ENCODE measurements around the gene HTR6.
"Not testable (repeated sequence)": the region's sequence is repeated elsewhere in the genome, so short reads cannot be mapped to it uniquely, and the experiment has no call there.

Gene HTR6

DNA sequence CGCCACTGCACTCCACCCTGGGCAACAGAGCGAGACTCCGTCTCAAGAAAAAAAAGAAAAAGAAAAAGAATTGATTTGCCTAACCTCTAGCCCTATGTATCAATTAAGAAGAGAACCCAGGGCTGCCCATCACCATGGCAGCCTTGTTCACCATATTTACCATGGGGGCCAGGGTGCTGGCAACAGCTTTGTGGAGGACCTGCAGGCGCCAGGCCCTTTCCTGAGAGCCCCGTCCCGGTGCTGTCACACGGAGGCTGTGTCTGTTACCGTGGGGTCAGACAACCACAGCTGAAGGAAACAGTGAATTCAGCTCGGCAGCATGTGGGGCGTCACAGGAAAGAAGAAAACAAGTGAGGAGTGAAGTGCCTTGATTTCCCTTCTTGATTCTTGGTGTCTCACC lies 27.1 kb upstream of the HTR6 start:
- no peak for DNase-seq (ENCODE audit: low read depth in 2 of 3, low spot score in 1 of 3)

DNA sequence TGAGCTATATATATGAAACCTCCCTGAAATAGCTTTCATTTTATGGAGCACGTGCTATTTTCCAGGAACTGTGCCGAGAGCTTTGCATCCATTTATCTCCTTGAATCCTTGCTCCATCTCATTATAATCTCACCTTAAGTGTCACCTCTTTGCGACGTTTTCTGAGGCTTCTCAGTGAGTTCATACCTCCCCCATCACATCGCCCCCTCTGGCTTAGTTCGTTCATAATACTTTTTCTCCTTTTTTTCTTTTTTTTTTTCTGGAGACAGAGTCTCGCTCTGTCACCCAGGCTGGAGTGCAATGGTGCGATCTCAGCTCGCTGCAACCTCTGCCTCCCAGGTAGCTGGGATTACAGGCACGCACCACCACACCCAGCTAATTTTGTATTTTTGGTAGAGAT lies 25.4 kb upstream of the HTR6 start:
- DNase-seq (ENCODE audit: low read depth in 2 of 3, low spot score in 1 of 3): not testable (repeated sequence)

DNA sequence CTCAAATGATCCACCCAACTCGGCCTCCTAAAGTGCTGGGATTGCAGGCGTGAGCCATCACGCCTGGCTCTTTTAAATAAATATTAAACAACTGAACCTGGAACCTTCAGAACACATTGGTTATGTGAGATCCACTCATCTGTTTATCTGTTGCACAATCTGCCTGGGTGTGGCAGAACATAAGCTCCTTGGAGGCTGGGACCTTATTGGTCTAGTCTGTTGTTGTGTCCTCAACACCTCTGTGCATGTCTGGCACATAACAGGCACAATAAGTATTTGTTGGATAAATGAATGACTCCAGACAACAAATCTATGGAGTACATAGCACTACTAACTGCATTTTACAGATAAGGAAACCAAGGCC lies 24.7 kb upstream of the HTR6 start:
- no peak for DNase-seq (ENCODE audit: low read depth in 2 of 3, low spot score in 1 of 3)

DNA sequence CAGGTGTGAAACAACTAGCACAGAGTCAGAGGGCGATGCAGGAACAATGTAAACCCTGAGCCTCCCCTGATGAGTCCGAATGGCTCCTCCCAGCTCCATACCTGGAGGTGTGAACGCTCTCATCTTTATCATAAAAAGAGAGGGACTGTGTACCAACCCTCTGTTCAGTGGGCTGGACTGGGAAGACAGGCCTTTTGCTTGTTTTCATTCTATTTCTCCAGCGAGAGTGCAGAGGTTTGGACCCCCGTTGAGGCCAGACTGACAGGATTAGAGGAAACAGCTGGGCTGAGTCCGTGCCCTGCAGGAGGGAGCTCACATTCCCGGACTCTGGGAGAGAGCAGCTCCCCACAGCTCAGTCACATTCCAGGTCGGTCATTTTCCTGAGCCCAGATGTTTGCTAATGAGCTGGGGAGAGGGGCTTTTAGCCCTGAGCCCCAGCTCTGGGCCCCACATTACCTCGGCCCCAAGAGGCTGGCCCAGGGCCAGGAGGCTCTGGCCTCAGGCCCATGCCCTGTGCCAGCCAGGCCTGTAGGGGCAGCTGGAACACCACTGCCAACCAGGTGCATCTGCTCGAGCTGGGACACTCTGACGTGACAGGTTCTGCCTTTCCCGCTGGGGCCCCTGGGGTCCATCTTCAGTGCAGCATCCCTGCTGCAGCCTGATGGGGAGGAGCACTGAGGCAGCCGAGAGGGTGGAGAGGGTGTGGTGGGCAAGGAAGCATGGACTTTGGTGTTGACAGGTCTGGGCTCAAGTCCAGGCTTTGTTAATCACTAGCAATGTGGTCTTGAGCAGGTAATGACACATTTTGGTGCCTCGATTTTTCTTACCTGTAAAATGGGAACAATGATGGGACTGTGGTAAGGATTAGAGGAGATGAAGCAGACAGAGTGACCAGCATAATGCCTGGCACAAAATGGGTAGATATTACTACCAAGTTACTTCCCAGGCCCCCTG lies 24.0 kb upstream of the HTR6 start:
- no peak for DNase-seq (ENCODE audit: low read depth in 2 of 3, low spot score in 1 of 3)

DNA sequence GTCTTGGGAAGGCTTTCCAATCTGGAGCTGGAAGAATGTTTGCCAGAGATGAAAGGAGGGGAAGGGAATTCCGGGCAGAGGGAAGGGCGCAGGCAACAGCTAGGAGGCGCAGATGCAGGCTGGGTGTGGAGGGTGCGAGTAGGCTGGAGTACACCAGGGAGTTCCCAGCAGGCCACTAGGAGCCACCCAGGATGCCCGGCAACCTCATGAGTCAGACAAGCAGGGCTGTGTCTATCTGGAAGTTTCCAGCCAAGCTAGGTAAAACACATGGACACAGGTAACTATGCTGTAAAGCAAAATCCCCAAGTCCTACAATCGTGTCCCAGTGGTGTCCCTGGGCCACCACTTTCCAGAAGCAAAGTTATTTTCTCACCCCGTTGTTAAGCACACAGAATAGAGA lies 21.6 kb upstream of the HTR6 start:
- no peak for DNase-seq (ENCODE audit: low read depth in 2 of 3, low spot score in 1 of 3)

DNA sequence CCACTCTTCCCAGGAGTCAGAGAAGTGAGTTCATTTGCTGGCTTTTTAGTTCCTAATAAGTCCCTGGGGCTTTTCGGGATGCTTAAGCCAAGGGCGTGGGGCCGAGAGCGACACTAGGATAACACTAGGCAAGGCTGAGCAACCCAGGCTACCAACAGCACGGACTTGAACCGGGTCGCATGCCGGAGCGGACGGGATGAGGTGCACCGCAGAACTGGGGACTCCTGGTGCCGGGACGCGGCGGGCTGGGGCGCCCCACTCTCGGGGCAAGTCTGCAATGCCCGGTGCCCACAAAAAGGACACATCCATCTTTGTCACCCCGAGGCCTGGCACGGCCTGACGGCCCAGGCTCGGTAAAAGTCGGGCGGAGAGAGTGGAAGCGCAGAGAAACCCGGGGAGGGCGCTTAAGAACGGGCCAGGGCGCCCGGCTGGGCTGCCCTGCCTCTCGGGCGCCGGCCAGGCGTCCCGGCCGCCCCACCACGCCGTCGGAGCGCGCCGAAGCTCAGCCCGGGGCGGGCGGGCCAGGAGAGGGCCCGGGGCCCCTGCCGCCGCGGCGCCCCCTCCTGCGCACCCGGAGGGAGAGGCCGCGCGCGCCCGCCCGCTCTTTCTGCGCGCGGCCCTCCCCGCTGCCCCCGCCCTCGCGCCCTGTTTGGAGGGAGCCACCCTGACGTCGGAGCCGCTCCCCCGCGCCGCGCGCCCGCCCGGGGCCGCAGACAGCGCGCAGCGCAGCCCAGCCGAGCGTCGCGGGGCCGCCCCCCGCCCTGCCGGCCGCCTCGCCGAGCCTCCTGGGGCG lies 20.9 kb upstream of the HTR6 start, which contains the start of gene NBL1:
NBL1 (plus strand) TSS at position 710 of the 793 bp plus-strand sequence. CDS start 10,720 bp downstream, outside the sequence.
- peak in 2 of 3 donors; percentile 28 to 68 for DNase-seq (ENCODE audit: low read depth in 2 of 3, low spot score in 1 of 3)

DNA sequence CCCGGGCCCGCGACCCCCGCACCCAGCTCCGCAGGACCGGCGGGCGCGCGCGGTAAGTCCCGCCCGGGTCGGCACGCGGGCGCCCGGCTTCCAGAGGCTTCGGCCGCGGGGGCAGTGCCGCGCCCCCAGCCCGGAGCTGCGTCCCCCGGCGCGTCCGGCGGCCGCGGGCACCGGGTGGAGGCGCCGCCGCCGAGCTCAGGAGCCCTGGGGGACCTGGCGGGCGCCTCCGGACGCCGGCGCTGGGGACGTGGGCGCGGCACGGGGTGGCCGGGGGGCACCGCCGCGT lies 20.3 kb upstream of the HTR6 start:
- DNase-seq (ENCODE audit: low read depth in 2 of 3, low spot score in 1 of 3): no peak

DNA sequence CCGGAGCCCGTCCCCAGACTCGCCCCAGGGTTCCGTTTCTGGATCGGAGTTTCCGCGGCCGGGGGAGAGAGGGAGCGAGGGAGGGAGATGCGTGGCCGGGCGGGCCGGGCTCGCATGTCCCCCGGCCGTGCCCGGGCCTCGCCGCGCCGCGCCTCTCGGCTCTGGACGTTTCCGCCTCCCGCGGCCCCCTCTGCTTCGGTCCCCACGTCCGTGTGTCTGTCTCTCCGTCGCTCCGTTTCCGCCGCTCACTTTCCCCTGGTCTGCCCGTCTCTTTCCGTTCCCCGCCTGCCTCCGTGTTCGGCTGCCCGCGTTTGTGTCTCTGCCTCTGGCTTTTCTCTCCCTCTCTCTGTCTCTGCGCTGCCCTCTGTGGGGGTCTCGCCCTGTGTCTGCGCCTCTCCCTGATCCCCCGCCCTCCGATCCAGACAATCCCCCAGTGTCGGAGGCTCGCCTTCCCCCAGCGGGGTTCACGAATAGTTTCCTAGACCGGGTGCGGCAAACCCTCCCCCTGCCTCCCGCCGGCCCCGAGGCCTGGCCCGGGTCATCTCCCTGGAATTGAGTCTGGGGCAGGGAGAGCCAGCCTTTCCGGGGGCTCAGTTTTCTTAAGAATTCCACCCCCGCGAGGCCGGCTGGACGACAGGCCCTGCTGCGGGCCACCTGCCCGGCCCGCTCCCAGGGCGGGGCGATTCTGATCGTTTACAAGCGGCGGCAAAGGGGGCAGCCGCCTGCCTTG lies 19.8 kb upstream of the HTR6 start:
- DNase-seq (ENCODE audit: low read depth in 2 of 3, low spot score in 1 of 3): peak; percentile 34 to 50 (median 37)

DNA sequence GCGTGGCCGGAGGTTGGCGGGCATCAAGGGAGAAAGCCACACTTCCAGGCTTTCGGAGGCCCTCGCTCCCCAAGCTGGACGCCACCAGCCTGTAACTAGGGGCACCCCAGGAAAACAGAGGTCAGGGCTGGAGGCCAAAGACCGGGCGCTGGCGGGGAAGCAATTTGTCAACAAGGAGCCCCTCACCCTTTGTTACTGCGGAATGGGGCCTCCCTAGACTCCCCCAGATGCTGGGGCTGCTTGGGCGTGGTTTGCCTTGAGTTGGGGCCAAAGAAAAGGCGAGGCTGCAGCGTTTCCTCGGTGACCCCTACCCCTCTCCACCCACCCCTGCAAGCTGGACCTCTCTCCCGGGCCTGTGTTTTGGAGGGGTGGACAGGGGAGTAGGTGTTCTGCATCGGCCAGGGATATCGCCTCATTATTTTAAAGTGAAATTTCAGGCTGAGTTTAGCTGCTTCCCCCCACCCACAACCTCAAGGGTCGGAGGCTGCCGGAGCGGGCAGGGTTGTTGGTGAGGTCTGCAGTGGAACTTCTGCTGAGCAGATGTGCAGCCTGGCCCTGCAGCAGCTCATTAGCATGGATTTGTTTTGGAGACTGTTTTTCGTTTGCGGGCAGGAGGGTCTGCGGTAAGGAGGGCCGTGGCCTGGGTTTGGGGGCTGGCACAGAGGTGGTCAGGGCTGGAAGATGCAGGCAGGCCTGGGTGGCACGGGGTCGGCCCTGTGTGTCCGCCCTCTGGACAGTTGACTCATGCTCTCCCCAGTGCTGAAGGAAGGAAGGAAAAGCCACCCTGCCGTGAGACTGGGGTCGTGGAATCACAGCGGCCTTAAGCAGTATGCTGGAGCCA lies 19.0 kb upstream of the HTR6 start:
- no peak for DNase-seq (ENCODE audit: low read depth in 2 of 3, low spot score in 1 of 3)

DNA sequence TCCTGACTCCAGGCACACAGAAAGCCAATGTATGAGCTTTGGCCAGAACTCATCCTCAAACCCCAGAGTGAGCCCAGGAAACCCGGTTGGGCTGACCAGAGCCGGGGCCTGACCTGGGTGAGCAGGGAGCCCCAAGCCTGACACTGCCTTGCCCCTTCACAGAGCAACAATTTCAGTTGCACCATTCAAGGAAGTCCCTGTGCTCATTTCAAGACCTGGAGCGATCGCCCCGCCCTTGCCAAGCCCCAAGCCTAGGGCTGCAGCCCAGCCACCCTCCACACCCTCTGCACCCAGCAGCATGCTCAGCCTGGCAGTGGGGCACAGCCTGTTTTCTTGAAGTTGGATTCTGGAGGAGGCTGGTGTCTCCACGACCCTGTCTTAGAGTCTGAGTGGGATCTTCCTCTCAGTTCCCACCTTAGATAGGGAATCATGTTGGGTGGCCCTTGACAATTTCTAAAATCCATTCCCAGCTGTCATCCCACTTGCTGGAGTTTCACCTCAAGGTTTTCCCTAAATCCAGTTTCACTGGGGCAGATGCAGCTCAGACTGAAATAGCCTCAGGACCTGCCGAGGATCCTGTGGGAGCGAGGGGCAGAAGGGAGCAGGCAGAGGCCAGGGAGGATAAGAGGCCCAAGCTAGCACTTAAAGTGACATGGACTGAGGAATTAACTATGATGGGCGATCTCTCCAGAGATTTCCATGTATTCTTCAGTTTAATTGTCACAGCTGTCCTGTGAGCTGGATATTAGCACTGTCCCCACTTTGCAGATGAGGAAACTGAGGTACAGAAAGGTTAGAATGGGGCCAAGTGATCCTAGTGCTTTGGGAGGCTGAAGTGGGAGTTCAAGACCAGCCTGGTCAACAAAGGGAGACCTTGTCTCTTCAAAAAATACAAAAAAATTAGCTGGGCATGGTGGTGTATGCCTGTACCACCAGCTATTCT lies 18.0 kb upstream of the HTR6 start:
- DNase-seq (ENCODE audit: low read depth in 2 of 3, low spot score in 1 of 3): no peak

DNA sequence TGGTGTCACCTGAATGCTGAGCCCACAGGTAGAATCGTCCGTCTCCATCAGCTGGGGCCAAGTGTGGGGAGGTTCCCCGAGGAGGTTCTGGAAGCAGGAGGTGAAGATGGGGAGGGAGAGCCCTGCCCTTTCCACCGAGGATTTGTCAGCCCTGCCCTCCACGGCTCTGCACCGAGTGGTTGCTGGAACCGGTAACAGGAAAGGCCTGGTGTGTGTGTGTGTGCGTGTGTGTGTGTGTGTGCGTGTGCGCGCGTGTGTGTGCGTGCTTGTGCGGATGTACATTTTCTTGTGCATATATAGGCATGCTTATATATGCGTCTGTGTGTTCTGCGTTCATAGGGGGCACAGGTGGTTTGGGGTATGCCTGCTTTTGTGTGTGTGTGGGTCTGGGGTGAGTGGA lies 17.0 kb upstream of the HTR6 start:
- no peak for DNase-seq (ENCODE audit: low read depth in 2 of 3, low spot score in 1 of 3)

DNA sequence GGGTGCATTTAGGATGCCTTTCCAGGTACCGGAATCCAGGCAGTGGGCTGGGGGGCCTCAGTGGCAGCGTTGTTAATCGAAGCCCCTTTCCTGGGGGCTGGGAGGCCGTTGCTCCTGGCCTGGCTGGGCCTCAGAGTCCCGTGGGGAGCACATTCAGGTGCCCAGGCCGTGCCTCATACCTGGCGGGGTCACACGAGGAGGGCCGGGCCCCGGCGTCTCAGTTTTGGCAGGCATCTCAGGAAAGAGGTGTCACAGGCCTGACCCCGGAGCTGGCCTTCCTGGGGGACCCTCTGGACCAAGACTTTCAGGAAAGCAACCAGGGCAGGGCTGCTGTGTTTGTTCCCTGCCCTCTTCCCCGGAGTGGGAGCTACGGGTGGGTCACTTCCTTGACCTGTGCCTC lies 16.4 kb upstream of the HTR6 start:
- DNase-seq (ENCODE audit: low read depth in 2 of 3, low spot score in 1 of 3): no peak

DNA sequence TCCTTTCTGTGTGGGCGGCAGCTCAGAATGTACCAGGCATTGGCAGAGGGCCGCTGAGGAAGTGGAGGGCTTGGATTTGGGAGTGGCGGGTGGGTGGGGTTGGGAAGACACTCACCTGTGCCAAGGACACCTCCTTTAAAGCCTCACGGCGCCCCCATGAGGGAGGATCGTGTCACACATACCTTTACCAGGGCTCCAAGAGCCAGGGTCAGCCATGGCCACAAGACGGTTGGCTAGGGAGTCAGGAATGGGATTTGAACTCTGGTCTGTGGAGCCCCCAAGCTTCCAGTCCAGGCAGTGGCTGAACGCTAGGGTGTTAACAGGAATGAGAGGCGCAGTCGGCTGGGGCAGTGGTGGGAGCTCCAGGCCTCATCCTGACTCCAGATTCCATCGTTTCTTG lies 16.0 kb upstream of the HTR6 start:
- no peak for DNase-seq (ENCODE audit: low read depth in 2 of 3, low spot score in 1 of 3)

DNA sequence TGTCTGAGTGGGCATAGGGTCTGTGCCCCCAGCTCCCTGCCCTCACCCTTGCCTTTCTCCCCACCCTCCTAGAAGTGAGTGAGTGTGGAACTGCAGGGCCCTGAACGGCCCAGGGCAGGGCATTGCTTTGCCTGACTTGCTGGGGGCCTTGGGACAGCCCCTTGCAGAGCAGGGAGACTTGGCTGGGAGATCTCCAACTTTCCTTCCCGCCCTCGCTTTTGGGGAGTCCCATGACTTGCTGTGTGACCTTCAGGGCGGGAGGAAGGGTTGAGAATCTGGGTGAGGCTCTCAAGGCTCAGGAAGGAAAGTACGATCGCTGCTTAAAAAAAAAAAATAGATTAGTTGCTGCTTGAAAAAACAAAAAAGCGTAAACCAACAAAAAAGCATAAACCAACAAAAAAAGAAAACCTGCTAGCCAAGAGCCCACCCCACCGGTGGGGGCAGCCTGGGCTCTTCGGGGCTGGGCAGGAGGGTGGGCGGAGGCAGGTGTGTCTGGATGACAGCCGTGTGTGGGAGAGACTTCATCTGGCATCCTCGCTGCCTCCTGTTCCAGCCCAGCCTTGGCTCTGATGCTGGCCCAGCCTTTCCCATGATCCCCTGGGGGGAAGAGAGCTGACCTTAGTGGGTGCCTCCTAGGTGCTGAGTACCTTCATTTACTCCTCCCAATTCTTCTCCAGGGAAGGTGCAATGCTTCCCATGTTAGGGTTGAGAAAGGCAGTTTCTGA lies 14.1 kb upstream of the HTR6 start:
- no peak for DNase-seq (ENCODE audit: low read depth in 2 of 3, low spot score in 1 of 3)

DNA sequence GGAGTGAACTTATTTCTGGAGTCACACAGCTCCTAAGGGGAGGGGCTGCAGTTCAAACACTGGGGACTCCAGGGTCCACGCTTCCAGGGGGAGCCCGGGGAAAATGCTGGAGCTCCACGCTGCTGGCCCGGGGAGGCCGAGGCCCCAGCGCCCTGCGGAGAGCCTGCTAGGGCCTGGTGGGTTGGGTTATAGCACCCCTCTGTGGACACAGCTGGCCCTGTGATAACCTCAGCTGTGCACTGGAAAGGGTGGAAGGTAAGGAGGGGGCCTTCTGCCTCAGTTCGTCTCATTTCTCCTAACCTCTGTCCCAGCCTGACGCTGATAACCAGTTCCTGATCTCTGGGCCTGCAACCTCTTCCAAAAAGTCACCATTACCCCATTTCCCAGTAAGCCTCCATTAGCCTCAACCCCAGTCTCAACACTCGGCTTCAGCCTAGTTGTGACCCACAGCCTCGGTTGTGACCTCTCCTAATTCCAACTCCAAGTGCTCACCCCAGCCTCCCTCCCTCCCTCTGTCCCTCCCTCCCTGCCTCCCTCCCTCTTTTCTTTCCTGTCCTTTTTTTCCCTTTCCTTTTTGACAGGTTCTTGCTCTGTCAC lies 13.4 kb upstream of the HTR6 start:
- DNase-seq (ENCODE audit: low read depth in 2 of 3, low spot score in 1 of 3): peak in 1 of 3 donors; percentile 21

DNA sequence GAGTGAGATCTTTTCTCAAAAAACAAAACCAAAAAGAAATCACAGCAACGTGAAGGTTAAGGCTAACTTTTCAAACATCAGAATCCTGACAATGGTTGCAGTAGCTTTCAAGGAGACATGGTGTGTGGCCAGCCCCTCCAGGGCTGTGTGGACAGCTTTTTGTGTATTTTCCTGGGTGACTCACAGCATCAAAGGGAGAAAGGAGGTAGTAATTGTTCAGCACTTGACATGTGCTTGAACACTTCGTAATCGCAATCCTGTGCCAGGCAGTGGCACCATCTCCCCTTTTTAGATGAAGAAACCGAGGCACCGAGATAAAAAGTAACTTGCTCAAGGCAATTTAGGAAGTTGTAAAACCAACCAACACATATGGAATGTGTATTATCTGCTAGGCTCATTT lies 10.3 kb upstream of the HTR6 start:
- no peak for DNase-seq (ENCODE audit: low read depth in 2 of 3, low spot score in 1 of 3)

DNA sequence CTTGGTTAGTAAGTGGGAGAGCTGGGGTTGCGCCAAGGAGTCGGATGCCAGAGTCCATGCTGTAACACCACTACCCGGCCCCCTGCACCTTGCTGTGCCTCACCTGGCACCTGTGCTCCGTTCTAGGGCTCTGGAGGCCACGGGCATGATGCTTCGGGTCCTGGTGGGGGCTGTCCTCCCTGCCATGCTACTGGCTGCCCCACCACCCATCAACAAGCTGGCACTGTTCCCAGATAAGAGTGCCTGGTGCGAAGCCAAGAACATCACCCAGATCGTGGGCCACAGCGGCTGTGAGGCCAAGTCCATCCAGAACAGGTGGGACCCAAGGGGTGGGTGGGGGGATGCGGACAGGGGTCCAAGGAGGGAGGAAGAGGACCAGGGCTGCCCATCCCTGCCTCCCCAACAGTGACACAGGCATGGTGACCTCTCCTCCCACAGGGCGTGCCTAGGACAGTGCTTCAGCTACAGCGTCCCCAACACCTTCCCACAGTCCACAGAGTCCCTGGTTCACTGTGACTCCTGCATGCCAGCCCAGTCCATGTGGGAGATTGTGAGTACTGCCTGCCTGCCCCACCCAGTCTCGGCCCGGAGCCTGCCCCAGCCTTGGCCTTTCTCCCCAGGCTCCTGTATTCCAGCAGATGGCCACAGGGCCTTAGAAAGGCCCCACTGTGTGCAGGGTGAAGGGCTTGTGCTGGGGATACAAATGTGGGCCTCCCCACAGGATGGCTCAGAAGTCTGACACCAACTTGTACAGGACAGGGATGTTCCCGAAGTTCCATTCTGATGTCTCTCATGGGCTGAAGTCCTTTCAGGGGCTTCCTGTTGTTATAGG lies 9.6 kb upstream of the HTR6 start:
- no peak for DNase-seq (ENCODE audit: low read depth in 2 of 3, low spot score in 1 of 3)

DNA sequence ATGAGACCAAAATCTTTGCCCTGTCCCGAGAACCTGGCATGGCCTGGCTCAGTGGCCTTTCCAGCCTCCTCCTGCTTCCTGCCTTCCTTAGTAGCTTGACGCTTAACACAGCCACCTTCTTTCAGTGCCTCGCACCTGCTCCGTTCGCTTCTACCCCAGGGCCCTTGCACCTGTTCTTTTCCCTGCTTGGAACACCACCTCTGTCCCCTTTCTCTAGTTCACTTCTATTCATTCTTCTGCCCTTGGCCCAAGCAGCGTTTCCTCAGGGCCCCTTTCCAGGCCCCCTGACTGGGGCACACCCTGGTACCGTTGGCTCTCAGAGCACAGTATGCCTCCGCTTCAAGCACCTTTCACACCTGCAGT lies 9.0 kb upstream of the HTR6 start:
- no peak for DNase-seq (ENCODE audit: low read depth in 2 of 3, low spot score in 1 of 3)

All from stimulated activated CD4-positive, alpha-beta T cell treated with anti-CD3 and anti-CD28 coated beads, Interleukin-12 subunit alpha, Interleukin-12 subunit beta, amount 100 ng/mL, for 48 hours (primary cell).